Activated T-helper 9 cell treated with anti-CD3 and anti-CD28 coated beads, Interleukin-2, amount 50 U/mL, for 16 hours (primary cell): ENCODE measurements around the gene LGALS7.
"Not testable (repeated sequence)": the region's sequence is repeated elsewhere in the genome, so short reads cannot be mapped to it uniquely, and the experiment has no call there.

Experiments used
- DNase-seq: peaks from one replicate; pipeline ENCODE4 v3.0.0-alpha.2; 2020; ENCODE audit warnings: low read depth

LGALS7 gene

DNA sequence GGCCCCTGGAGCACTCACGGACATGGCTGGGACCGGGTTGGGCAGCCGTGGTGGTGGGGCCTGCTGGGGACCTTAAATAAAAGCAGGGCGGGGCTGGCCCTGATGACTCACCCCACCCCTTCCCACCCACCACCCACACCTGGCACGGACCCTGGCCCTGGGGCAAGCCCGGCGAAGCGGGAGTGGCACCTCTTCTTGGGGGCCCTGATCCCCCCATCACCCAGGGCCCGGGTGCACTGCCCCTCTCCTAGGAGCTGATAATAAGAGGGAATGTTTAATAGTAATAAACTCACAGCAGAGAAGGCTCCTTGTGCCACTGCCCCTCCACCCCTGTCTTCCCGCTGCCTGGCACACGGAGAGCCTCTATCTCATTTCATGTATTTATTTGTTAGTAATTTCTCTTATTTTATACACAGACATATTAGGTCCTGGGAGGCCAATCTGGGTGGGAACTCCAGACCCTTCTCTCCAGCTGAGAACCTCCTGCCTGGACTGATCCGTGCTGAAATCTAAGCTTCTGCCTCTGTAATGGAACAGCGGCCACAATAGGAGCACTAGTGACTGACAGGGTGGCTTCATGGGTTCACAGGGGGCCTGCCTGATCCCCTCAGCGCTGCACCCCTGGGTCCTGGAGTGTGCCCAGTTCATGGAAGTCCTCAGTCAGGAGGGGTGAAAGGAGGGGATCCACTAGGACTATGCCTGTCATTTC lies at the start of gene LGALS7:
LGALS7 (minus strand) TSS at position 49 of the 709 bp plus-strand sequence; CDS start at position 24, 25 bp downstream.
- no peak for DNase-seq

DNA sequence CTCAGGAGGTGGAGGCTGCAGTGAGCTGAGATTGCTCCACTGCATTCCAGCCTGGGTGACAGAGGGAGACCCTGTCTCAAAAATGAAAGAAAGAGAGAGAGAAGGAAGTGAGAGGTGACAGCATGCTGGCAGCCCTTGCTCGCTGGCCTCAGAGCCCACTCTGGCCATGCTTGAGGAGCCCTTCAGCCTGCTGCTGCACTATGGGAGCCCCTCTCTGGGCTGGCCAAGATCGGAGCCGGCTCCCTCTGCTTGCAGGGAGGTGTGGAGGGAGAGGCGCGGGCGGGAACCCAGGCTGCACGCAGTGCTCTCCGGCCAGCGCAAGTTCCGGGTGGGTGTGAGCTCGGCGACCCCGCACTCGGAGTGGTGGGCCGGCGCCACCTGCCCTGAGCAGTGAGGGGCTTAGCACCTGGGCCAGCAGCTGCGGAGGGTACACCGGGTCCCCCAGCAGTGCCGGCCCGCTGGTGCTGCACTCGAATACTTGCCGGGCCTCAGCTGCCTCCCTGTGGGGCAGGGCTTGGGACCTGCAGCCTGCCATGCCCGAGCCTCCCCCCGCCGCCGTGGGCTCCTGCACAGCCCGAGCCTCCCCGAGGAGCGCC lies 48.0 kb upstream of the LGALS7 start:
- not testable (repeated sequence) for DNase-seq

DNA sequence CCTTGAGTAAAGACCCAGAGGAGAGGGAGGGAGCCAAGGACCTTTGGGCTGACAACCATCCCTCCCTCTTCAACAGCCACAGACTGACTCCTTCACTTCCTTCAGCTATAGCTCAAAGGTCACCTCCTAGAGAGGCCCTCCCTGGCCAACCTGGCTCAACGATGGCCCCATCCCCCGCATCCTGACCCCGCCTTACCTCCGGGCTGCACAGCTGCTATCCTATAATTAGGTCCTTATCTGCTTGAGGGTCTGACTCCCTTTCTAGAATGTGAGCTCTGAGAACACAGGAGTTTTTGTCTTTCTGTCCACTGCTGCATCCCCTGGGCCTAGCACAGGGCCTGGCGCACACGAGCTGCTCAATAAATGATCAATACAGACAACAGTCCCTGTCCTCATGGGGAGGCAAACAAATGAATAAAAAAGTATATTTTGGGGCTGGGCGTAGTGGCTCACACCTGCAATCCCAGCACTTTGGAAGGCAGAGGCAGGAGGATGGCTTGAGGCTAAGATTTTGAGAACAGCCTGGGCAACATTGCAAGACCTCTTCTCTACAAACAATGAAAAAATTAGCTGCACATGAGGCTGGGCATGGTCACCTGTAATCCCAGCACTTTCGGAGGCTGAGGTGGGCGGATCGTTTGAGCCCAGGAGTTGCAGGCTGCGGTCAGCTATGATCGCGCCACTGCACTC lies 46.1 kb upstream of the LGALS7 start:
- no peak for DNase-seq

DNA sequence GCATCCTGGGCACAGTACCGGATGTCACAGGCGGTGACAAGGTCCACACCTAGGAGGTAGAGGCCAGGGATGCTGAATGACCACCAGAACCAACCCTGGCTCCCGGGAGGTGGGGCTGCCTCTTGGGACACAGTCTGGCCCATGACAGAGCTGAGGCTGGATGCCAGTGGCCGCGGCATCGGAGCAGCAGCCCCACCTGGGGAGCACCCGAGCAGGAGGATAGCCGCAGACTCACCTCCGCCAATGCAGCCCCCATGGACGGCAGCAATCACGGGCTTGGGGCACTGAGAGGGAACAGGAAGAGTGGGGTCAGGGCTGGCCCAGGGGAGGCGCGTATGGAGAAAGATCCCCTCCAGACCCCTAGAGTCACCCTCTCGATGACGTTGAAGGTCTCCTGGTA lies 43.8 kb upstream of the LGALS7 start:
- no peak for DNase-seq

- no peak for DNase-seq
These were observed 42.9 kb upstream of the LGALS7 start for GRCh38 chr19:38816131-38816750.

DNA sequence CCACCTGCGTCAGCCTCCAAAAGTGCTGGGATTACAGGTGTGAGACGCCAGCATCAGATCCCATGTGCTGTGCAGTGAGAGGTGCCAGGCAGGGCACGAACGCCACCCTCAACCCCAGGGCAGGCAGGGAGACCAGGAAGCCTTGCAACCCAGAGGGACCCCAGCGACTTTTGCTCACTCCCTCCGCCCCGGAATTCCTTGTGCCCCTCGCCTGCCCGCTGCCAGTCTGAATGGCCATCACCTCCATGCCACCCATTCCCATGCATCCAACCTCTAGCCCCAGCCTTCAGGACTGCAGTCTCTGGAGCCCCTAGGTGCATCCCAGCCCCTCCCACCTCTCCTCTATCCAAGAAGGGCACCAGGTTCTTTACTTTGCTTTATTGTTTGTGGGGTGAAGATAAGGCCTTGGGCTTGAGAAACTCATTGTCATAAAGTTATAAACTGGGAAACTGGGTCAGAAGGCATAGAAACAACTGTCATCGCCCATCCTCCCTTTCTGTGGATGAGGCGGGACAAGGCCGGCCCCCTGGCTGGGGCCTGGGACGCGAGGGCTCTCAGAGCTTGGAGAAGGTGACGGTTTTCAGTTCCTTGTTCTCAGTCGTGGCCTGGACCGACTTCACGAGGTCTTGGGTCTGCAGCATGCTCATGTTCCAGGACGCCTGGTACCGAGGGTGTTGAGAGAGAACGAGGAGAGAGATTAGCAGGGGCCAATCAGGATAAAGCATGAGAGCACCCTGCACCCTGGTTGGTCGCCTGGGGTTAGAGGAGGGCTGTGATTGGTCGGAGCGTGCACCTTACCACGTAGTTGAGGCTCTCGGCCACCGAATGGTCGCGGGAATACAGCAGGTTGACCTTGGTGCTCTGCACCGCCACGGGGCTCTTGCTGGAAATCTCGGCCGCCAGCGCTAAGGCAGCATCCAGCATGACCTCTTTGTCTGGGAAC lies 42.0 kb upstream of the LGALS7 start:
- no peak for DNase-seq

GRCh38 chr19:38813932-38814331 lies 40.6 kb upstream of the LGALS7 start:
- DNase-seq = not testable (repeated sequence)

- no peak for DNase-seq
These were observed 40.0 kb upstream of the LGALS7 start for GRCh38 chr19:38813323-38813722.

DNA sequence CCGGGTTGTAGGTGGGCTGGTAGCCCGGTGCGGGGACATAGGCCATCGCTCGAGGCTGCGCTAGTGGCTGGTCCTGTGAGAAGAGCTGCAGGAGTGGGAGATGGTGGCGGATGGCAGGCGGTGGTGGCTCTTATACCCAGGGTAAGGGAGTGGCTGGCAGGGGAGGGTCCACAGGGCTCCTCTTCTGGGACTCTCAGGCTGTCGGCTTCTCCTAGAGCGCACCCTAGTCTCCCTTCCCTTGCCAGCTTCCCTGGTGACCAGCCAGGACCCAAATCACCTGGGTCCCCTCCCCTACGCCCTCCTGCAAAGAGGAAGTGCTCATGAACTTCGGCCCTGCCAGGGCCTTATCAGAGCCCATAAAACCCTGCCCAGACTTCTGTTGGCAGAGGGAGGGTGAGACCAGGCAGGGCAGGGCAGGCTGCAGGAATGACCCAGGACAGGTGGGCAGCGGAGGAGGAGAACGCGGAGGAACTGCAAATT lies 39.6 kb upstream of the LGALS7 start, which contains the start of gene LGALS4:
LGALS4 (minus strand) TSS at position 105 of the 480 bp plus-strand sequence; CDS start at position 46, 59 bp downstream.
- no peak for DNase-seq

- no peak for DNase-seq
These were observed 38.9 kb upstream of the LGALS7 start for GRCh38 chr19:38812009-38812840.

DNA sequence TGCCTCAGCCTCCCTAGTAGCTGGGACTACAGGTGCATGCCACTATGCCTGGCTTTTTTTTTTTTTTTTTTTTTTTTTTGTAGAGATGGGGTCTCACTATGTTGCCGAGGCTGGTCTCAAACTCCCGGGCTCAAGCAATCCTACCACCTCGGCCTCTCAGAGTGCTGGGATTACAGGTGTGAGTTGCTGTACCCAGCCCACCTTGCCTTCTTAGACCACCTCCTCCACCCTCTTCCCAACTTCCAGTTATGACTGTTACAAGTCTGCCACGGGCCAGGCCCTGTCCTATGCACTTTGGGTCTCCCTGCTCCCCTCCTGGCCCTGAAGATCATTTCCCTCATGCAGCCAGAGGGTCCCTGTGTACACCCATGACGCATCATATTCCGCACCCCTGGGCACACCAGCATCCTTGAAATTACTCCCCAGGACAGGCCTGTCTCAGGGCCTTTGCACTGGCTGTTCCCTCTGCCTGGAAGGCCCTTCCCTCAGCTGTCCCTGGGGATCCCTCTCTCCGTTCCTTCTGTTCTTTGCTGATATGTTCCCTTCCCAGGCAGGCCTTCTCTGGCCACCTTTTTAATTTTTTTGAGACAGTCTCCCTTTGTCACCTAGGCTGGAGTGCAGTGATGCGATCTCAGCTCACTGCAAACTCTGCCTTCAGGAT lies 36.4 kb upstream of the LGALS7 start:
- no peak for DNase-seq

DNA sequence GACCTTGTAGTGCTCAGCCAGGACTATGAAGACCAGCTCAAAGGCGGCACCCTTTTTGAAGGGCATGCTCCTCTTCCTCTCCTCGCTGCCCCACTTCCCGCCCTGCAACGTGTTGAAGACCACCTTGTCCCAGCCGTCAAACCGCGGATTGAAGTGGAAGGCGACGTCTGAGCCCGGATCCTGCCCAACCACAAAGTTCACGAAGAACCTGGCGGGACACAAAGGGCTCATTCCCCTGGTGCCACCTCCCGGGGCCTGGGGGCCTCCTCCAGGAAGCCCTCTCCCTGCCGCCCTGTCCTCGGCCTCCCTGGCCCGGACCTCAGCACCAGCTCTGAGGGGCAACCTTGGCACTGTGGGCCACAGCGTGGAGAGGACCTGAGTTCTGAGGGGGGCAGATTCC lies 35.4 kb upstream of the LGALS7 start:
- DNase-seq = no peak

DNA sequence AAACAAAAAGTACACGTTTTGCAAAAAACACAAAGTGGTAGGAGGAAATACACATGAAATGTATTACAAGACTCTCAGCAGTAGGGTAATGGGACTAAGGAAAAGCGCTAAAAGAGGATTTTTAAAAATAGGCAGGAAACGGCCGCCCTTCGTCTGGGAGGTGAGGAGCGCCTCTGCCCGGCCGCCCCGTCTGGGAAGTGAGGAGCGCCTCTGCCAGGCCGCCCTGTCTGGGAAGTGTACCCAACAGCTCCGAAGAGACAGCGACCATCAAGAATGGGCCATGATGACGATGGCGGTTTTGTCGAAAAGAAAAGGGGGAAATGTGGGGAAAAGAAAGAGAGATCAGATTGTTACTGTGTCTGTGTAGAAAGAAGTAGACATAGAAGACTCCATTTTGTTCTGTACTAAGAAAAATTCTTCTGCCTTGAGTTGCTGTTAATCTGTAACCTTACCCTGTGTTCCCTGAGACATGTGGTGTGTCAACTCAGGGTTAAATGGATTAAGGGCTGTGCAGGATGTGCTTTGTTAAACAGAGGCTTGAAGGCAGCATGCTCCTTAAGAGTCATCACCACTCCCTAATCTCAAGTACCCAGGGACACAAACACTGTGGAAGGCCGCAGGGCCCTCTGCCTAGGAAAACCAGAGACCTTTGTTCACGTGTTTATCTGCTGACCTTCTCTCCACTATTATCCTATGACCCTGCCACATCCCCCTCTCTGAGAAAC lies 34.2 kb upstream of the LGALS7 start:
- DNase-seq = not testable (repeated sequence)

- DNase-seq = no peak
These were observed 33.1 kb upstream of the LGALS7 start for GRCh38 chr19:38806371-38806770.

- DNase-seq = no peak
These were observed 31.9 kb upstream of the LGALS7 start for GRCh38 chr19:38805180-38805579.

- no peak for DNase-seq
These were observed 30.2 kb upstream of the LGALS7 start for GRCh38 chr19:38803543-38803942.

GRCh38 chr19:38801359-38802095 lies 28.2 kb upstream of the LGALS7 start:
- no peak for DNase-seq

GRCh38 chr19:38800577-38801347 lies 27.4 kb upstream of the LGALS7 start:
- DNase-seq = no peak
